Neural cell (in vitro differentiated cells): ENCODE results near the gene SGPP1.

Source experiments
- EZH2 ChIP-seq: fragments of 200-600, 300-800 bp; shearing (Covaris generic), sonication (generic); IDR thresholded peaks from 2 replicates; pipeline ENCODE4 v1.6.1; 2014; ENCODE audit warnings: antibody characterized with exemption, low read length, borderline replicate concordance, mild to moderate bottlenecking; ENCODE audit not compliant: insufficient read depth, poor library complexity, severe bottlenecking
- TAF1 ChIP-seq: IDR thresholded peaks from 2 replicates; pipeline ENCODE4 v1.6.1; 2012; ENCODE audit warnings: low read depth
- TF ChIP-seq, protein P1 (sequence below): fragments of 450-650 bp; IDR thresholded peaks from 2 replicates; pipeline ENCODE4 v1.5.1; 2014; ENCODE audit warnings: antibody characterized with exemption, mild to moderate bottlenecking, moderate library complexity; ENCODE audit not compliant: poor library complexity, severe bottlenecking
- TF ChIP-seq, protein P2 (sequence below): IDR thresholded peaks from 2 replicates; pipeline ENCODE4 v1.6.1; 2012; ENCODE audit warnings: borderline replicate concordance

DNA sequence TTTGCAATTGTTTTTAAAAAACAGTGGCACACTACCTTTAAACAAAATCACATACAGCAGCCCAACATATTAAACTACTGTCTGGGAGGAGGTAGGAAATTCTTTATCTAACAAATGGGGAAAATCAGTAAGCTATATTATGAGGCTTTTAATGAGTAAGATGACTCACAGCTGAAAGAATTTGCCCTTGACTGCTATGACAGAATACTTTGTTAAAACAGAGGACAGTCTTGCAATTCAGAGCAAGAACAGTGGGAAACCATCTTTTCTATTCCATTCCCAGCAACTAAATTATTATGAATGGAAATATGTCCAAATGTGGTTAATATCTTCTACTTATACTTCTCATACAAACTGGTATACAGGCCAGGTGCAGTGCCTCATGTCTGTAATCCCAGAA lies 49.2 kb upstream of the SGPP1 start:
- TF ChIP-seq, protein P1, sequence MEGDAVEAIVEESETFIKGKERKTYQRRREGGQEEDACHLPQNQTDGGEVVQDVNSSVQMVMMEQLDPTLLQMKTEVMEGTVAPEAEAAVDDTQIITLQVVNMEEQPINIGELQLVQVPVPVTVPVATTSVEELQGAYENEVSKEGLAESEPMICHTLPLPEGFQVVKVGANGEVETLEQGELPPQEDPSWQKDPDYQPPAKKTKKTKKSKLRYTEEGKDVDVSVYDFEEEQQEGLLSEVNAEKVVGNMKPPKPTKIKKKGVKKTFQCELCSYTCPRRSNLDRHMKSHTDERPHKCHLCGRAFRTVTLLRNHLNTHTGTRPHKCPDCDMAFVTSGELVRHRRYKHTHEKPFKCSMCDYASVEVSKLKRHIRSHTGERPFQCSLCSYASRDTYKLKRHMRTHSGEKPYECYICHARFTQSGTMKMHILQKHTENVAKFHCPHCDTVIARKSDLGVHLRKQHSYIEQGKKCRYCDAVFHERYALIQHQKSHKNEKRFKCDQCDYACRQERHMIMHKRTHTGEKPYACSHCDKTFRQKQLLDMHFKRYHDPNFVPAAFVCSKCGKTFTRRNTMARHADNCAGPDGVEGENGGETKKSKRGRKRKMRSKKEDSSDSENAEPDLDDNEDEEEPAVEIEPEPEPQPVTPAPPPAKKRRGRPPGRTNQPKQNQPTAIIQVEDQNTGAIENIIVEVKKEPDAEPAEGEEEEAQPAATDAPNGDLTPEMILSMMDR, result no peak
- TF ChIP-seq EZH2 (no peak), TAF1 (no peak)
- TF ChIP-seq, protein P2, sequence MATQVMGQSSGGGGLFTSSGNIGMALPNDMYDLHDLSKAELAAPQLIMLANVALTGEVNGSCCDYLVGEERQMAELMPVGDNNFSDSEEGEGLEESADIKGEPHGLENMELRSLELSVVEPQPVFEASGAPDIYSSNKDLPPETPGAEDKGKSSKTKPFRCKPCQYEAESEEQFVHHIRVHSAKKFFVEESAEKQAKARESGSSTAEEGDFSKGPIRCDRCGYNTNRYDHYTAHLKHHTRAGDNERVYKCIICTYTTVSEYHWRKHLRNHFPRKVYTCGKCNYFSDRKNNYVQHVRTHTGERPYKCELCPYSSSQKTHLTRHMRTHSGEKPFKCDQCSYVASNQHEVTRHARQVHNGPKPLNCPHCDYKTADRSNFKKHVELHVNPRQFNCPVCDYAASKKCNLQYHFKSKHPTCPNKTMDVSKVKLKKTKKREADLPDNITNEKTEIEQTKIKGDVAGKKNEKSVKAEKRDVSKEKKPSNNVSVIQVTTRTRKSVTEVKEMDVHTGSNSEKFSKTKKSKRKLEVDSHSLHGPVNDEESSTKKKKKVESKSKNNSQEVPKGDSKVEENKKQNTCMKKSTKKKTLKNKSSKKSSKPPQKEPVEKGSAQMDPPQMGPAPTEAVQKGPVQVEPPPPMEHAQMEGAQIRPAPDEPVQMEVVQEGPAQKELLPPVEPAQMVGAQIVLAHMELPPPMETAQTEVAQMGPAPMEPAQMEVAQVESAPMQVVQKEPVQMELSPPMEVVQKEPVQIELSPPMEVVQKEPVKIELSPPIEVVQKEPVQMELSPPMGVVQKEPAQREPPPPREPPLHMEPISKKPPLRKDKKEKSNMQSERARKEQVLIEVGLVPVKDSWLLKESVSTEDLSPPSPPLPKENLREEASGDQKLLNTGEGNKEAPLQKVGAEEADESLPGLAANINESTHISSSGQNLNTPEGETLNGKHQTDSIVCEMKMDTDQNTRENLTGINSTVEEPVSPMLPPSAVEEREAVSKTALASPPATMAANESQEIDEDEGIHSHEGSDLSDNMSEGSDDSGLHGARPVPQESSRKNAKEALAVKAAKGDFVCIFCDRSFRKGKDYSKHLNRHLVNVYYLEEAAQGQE, result no peak
